OCI-LY1 (cell line): Measurements from ENCODE around the gene LRIG1.

ENCODE experiments used
- H2AFZ ChIP-seq: fragments of 200-600 bp; sonication (generic), shearing (Covaris generic); 2 replicates; pipeline ENCODE4 v1.6.0; 2014; ENCODE audit warnings: antibody characterized with exemption, mild to moderate bottlenecking, low read length
- H3F3A ChIP-seq: fragments of 200-600 bp; sonication (generic), shearing (Covaris generic); 2 replicates; pipeline ENCODE4 v1.6.0; 2014; ENCODE audit warnings: mild to moderate bottlenecking, antibody characterized with exemption, low read length, moderate library complexity; ENCODE audit not compliant: insufficient read depth
- H3K27ac ChIP-seq: fragments of 200-600 bp; sonication (generic); 2 replicates; pipeline ENCODE4 v1.5.1; 2014; ENCODE audit warnings: low read length, mixed run types, mild to moderate bottlenecking, low read depth; ENCODE audit not compliant: poor library complexity, severe bottlenecking
- H3K27me3 ChIP-seq: fragments of 200-600 bp; sonication (generic); 2 replicates; pipeline ENCODE4 v1.6.0; 2014; ENCODE audit warnings: antibody characterized with exemption, mild to moderate bottlenecking, low read length, moderate library complexity; ENCODE audit not compliant: insufficient read depth
- H3K36me3 ChIP-seq: fragments of 200-600 bp; sonication (generic); 2 replicates; pipeline ENCODE4 v1.6.1; 2014; ENCODE audit warnings: mild to moderate bottlenecking, antibody characterized with exemption, low read length, moderate library complexity, mixed read lengths; ENCODE audit not compliant: insufficient read depth
- H3K4me1 ChIP-seq: fragments of 200-600 bp; sonication (generic); 2 replicates; pipeline ENCODE4 v1.5.1; 2014; ENCODE audit warnings: mild to moderate bottlenecking, low read length, moderate library complexity; ENCODE audit not compliant: insufficient read depth, severe bottlenecking
- H3K4me2 ChIP-seq: fragments of 200-600 bp; sonication (generic), shearing (Covaris generic); 2 replicates; pipeline ENCODE4 v1.6.1; 2014; ENCODE audit warnings: low read length
- H3K4me3 ChIP-seq: fragments of 200-600 bp; sonication (generic); 2 replicates; pipeline ENCODE4 v1.5.1; 2014; ENCODE audit warnings: low read length, low read depth, mild to moderate bottlenecking, mixed read lengths; ENCODE audit not compliant: poor library complexity, severe bottlenecking
- H3K79me2 ChIP-seq: fragments of 200-600 bp; shearing (Covaris generic); 2 replicates; pipeline ENCODE4 v1.6.1; 2016; ENCODE audit warnings: mixed run types, low read length, mixed read lengths; ENCODE audit not compliant: insufficient read depth
- H3K9ac ChIP-seq: fragments of 200-600 bp; sonication (generic), shearing (Covaris generic); 2 replicates; pipeline ENCODE4 v1.6.1; 2014; ENCODE audit warnings: mild to moderate bottlenecking, low read length, mixed read lengths
- H3K9me2 ChIP-seq: fragments of 200-600 bp; sonication (generic), shearing (Covaris generic); 2 replicates; pipeline ENCODE4 v1.6.1; 2014; ENCODE audit warnings: low read depth, mild to moderate bottlenecking, low read length, mixed read lengths
- H3K9me3 ChIP-seq: fragments of 200-600 bp; shearing (Covaris generic); 2 replicates; pipeline ENCODE4 v1.6.1; 2014; ENCODE audit warnings: low read length, mixed read lengths
- H4K20me1 ChIP-seq: fragments of 200-600 bp; sonication (generic), shearing (Covaris generic); 2 replicates; pipeline ENCODE4 v1.6.0; 2016; ENCODE audit warnings: mild to moderate bottlenecking, low read length; ENCODE audit not compliant: insufficient read depth
- EZH2 ChIP-seq: fragments of 200-600 bp; sonication (generic), shearing (Covaris generic); IDR thresholded peaks from 2 replicates; pipeline ENCODE4 v1.8.0; 2017; ENCODE audit warnings: borderline replicate concordance, mixed run types, mild to moderate bottlenecking, antibody characterized with exemption, low read length, moderate library complexity, mixed read lengths
- TF ChIP-seq, protein P1 (sequence below): fragments of 200-600 bp; sonication (generic), shearing (Covaris generic); IDR thresholded peaks from 2 replicates; pipeline ENCODE4 v1.5.1; 2017; ENCODE audit warnings: mild to moderate bottlenecking, antibody characterized with exemption, low read length, moderate library complexity, mixed read lengths

The LRIG1 gene

DNA sequence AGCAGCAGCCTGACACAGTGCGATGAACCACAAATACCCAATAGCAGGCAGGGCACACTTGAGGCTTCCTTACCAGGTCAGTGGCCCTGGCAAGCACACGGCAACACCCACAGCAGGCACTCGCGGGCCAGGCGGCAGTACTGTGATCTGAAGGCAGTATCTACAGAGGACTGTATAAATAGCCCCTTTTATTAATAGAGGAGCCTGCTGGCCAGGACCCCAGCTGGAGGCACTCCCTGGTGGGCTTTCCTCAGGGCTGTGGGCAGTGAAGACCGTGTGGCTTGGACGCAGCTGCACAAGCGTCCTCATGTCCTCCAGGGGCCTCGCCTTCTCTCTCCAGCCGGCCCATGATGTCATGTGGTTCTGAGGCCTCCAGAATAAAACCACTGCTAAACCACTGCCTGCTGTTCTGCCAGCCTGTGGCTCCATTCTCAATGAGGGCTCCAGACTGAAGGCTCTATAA is 44.1 kb downstream of the LRIG1 start:
- H3K27ac ChIP-seq: no peak overlapping the region
- no peaks in the 10 kb centered on the region for H3K9me3 ChIP-seq
- no peaks in the 10 kb centered on the region for H3K27me3 ChIP-seq
- H3K4me3 ChIP-seq: no peak overlapping the region
- no peaks in the 10 kb centered on the region for H3F3A ChIP-seq
- no peak overlapping the region for H2AFZ ChIP-seq
- H3K9me2 ChIP-seq: no peaks in the 10 kb centered on the region
- H3K79me2 ChIP-seq: no peaks in the 10 kb centered on the region
- no peaks in the 10 kb centered on the region for H3K4me1 ChIP-seq
- no peak overlapping the region for H3K4me2 ChIP-seq
- no peaks in the 10 kb centered on the region for H3K36me3 ChIP-seq
- H4K20me1 ChIP-seq: no peaks in the 10 kb centered on the region
- no peak overlapping the region for H3K9ac ChIP-seq
- TF ChIP-seq EZH2: no peak
- TF ChIP-seq, protein P1, sequence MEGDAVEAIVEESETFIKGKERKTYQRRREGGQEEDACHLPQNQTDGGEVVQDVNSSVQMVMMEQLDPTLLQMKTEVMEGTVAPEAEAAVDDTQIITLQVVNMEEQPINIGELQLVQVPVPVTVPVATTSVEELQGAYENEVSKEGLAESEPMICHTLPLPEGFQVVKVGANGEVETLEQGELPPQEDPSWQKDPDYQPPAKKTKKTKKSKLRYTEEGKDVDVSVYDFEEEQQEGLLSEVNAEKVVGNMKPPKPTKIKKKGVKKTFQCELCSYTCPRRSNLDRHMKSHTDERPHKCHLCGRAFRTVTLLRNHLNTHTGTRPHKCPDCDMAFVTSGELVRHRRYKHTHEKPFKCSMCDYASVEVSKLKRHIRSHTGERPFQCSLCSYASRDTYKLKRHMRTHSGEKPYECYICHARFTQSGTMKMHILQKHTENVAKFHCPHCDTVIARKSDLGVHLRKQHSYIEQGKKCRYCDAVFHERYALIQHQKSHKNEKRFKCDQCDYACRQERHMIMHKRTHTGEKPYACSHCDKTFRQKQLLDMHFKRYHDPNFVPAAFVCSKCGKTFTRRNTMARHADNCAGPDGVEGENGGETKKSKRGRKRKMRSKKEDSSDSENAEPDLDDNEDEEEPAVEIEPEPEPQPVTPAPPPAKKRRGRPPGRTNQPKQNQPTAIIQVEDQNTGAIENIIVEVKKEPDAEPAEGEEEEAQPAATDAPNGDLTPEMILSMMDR: no peak

DNA sequence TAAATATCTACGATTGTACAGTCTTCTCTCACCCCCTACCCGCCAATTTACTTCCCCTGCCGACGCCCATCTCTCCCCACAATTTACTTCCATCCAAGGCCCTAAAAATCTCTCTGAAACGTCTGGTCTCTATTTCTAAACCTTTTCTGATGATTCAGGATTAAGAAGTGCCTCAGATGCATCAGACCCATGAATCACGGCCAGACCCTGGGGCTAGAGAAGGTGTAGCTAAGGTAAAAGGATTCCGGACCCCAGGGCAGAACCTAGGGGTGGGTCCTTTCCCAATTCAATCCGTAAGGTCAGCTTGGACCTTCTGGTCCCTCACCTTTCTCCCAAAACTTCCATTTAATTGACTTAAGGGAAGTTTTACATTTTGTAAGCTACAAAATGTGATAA is 46.4 kb downstream of the LRIG1 start:
- no peaks in the 10 kb centered on the region for H3K9me3 ChIP-seq
- H3F3A ChIP-seq: no peaks in the 10 kb centered on the region
- no peak overlapping the region for H3K9ac ChIP-seq
- no peak overlapping the region for H3K4me2 ChIP-seq
- no peaks in the 10 kb centered on the region for H3K9me2 ChIP-seq
- H3K4me3 ChIP-seq: no peak overlapping the region
- H3K36me3 ChIP-seq: no peaks in the 10 kb centered on the region
- no peaks in the 10 kb centered on the region for H3K4me1 ChIP-seq
- no peaks in the 10 kb centered on the region for H3K79me2 ChIP-seq
- H3K27me3 ChIP-seq: no peaks in the 10 kb centered on the region
- H3K27ac ChIP-seq: no peak overlapping the region
- no peaks in the 10 kb centered on the region for H4K20me1 ChIP-seq
- H2AFZ ChIP-seq: no peak overlapping the region
- TF ChIP-seq EZH2: no peak
- TF ChIP-seq, protein P1: no peak

DNA sequence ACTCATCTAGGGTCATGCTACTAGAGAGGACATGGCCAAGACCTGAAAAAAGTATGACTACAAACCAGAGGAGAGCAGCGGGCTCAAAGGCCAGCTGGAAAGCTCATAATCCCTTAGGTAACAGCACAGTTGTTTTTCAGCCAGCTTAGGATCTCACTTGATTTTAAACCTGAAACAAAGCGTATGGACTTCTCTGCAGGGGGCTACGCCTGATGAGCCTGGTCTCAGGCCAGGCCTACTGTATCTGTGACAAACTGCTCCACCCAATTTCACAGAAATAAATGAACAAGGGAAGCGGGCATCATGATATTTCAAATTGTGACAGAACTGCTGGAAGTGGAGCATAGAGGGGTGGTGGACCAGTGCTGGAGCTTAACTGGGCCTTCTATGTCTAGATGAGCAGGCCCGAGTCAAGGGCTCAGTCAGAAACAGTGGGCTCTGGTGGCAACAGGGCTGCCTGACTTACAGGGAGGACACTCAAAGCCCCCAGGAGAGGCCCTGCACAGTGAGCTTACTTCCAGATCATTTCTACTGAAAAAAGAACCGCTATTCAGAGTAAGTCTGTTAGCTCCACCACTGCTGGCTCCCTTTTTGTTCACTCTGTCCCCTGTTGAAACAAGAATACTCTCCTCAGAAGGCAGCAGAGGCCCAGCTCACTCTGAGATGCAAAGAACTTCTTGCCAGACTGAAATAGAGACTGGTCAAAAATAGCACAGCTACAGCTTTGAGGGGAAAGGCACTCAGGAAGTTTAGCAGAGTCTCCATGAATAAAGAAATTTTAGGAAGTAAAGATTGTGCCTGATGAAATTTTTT is 47.0 kb downstream of the LRIG1 start:
- H3K27ac ChIP-seq: no peak overlapping the region
- H3K9me2 ChIP-seq: no peaks in the 10 kb centered on the region
- H3K9me3 ChIP-seq: no peaks in the 10 kb centered on the region
- no peaks in the 10 kb centered on the region for H4K20me1 ChIP-seq
- no peaks in the 10 kb centered on the region for H3K4me1 ChIP-seq
- no peaks in the 10 kb centered on the region for H3K36me3 ChIP-seq
- no peak overlapping the region for H2AFZ ChIP-seq
- no peak for TF ChIP-seq EZH2
- TF ChIP-seq, protein P1: no peak
- H3F3A ChIP-seq: no peaks in the 10 kb centered on the region
- H3K27me3 ChIP-seq: no peaks in the 10 kb centered on the region
- no peaks in the 10 kb centered on the region for H3K79me2 ChIP-seq
- no peak overlapping the region for H3K9ac ChIP-seq
- H3K4me3 ChIP-seq: no peak overlapping the region
- no peak overlapping the region for H3K4me2 ChIP-seq
